Activated naive CD8-positive, alpha-beta T cell treated with anti-CD3 and anti-CD28 coated beads for 36 hours (primary cell): Measurements from ENCODE around the gene ABCC1. TPM values are rescaled to one million over a fixed set of nuclear protein-coding genes. Genes with fewer than 3 reads are reported as not detected.

Experiments used
- DNase-seq: peaks from one replicate; pipeline ENCODE4 v3.0.0; 2021
- H3K27ac Mint-ChIP-seq: one replicate; pipeline ENCODE4 v1.8.0; 2022; ENCODE audit warnings: mild to moderate bottlenecking, moderate library complexity, mixed read lengths
- H3K27me3 Mint-ChIP-seq: one replicate; pipeline ENCODE4 v1.8.0; 2022; ENCODE audit warnings: mild to moderate bottlenecking, mixed read lengths
- H3K36me3 Mint-ChIP-seq: one replicate; pipeline ENCODE4 v1.8.0; 2021; ENCODE audit warnings: mild to moderate bottlenecking, mixed read lengths
- H3K4me1 Mint-ChIP-seq: one replicate; pipeline ENCODE4 v1.8.0; 2021; ENCODE audit warnings: mixed read lengths
- H3K4me3 Mint-ChIP-seq: one replicate; pipeline ENCODE4 v1.8.0; 2022; ENCODE audit warnings: mild to moderate bottlenecking, moderate library complexity, mixed read lengths
- H3K9me3 Mint-ChIP-seq: one replicate; pipeline ENCODE4 v1.8.0; 2022; ENCODE audit warnings: mixed read lengths
- total RNA-seq, 2 experiments: library from RNA; stranded (reverse); gene quantifications; one replicate each; pipeline ENCODE4 v1.2.3, GENCODE V29; 2021

Gene ABCC1
- total RNA-seq, 2 experiments from 2014 or later, result 57.0 to 61.9 TPM

- Mint-ChIP-seq H3K9me3 (no peaks in the 10 kb centered on the region), H3K27me3 (no peaks in the 10 kb centered on the region), H3K4me3 (no peak overlapping the region), H3K4me1 (peaks cover 10% of the 10 kb centered on the region), H3K36me3 (peaks cover 25% of the 10 kb centered on the region), H3K27ac (no peak overlapping the region)
- no peak for DNase-seq
Observed at GRCh38 chr16:16071631-16072244, 122.3 kb downstream of the ABCC1 start.

GRCh38 chr16:16073001-16073545 lies 123.7 kb downstream of the ABCC1 start:
- H3K4me3 Mint-ChIP-seq, result no peak overlapping the region
- peaks cover 27% of the 10 kb centered on the region for H3K36me3 Mint-ChIP-seq

GRCh38 chr16:16073891-16074881 lies 124.8 kb downstream of the ABCC1 start:
- Mint-ChIP-seq H3K36me3 (peaks cover 24% of the 10 kb centered on the region), H3K4me3 (no peak overlapping the region), H3K27ac (no peak overlapping the region), H3K9me3 (no peaks in the 10 kb centered on the region), H3K27me3 (no peaks in the 10 kb centered on the region), H3K4me1 (peaks cover 10% of the 10 kb centered on the region)
- no peak for DNase-seq

More at GRCh38 chr16:16073001-16073545, 123.7 kb downstream of the ABCC1 start:
- no peak for DNase-seq
- H3K4me1 Mint-ChIP-seq, result peaks cover 10% of the 10 kb centered on the region
- no peak overlapping the region for H3K27ac Mint-ChIP-seq
- H3K9me3 Mint-ChIP-seq, result no peaks in the 10 kb centered on the region
- H3K27me3 Mint-ChIP-seq, result no peaks in the 10 kb centered on the region

- no peak for DNase-seq
- peaks cover 23% of the 10 kb centered on the region for H3K36me3 Mint-ChIP-seq
- no peaks in the 10 kb centered on the region for H3K9me3 Mint-ChIP-seq
- peaks cover 10% of the 10 kb centered on the region for H3K4me1 Mint-ChIP-seq
- no peaks in the 10 kb centered on the region for H3K27me3 Mint-ChIP-seq
- no peak overlapping the region for H3K4me3 Mint-ChIP-seq
- no peak overlapping the region for H3K27ac Mint-ChIP-seq
Observed at GRCh38 chr16:16075488-16076422, 126.3 kb downstream of the ABCC1 start.

- Mint-ChIP-seq H3K36me3 (peaks cover 27% of the 10 kb centered on the region), H3K27ac (no peak overlapping the region), H3K4me1 (peaks cover 10% of the 10 kb centered on the region), H3K27me3 (no peaks in the 10 kb centered on the region), H3K4me3 (no peak overlapping the region), H3K9me3 (no peaks in the 10 kb centered on the region)
- DNase-seq, result no peak
Observed at GRCh38 chr16:16076423-16076813, 127.0 kb downstream of the ABCC1 start.

- no peaks in the 10 kb centered on the region for H3K27me3 Mint-ChIP-seq
- no peak overlapping the region for H3K27ac Mint-ChIP-seq
Observed at GRCh38 chr16:16080465-16081065, 131.1 kb downstream of the ABCC1 start.

GRCh38 chr16:16081141-16081540 lies 131.7 kb downstream of the ABCC1 start:
- H3K27ac Mint-ChIP-seq, result no peak overlapping the region
- H3K9me3 Mint-ChIP-seq, result peaks cover 4% of the 10 kb centered on the region

More at GRCh38 chr16:16080465-16081065, 131.1 kb downstream of the ABCC1 start:
- peaks cover 45% of the 10 kb centered on the region for H3K36me3 Mint-ChIP-seq
- DNase-seq, result no peak
- peaks cover 4% of the 10 kb centered on the region for H3K9me3 Mint-ChIP-seq
- no peaks in the 10 kb centered on the region for H3K4me1 Mint-ChIP-seq
- no peak overlapping the region for H3K4me3 Mint-ChIP-seq

GRCh38 chr16:16082255-16082654 lies 132.8 kb downstream of the ABCC1 start:
- Mint-ChIP-seq H3K27ac (no peak overlapping the region), H3K4me1 (no peaks in the 10 kb centered on the region)

More at GRCh38 chr16:16081141-16081540, 131.7 kb downstream of the ABCC1 start:
- DNase-seq, result no peak
- no peak overlapping the region for H3K4me3 Mint-ChIP-seq
- H3K36me3 Mint-ChIP-seq, result peaks cover 45% of the 10 kb centered on the region
- H3K4me1 Mint-ChIP-seq, result no peaks in the 10 kb centered on the region
- H3K27me3 Mint-ChIP-seq, result no peaks in the 10 kb centered on the region

GRCh38 chr16:16083421-16084156 lies 134.2 kb downstream of the ABCC1 start:
- H3K27ac Mint-ChIP-seq, result peak overlapping the region; percentile 60
- no peaks in the 10 kb centered on the region for H3K27me3 Mint-ChIP-seq
- peaks cover 4% of the 10 kb centered on the region for H3K9me3 Mint-ChIP-seq
- peak; percentile 15 for DNase-seq
- H3K4me3 Mint-ChIP-seq, result no peak overlapping the region
- H3K36me3 Mint-ChIP-seq, result peaks cover 45% of the 10 kb centered on the region
- H3K4me1 Mint-ChIP-seq, result no peaks in the 10 kb centered on the region

More at GRCh38 chr16:16082255-16082654, 132.8 kb downstream of the ABCC1 start:
- no peak for DNase-seq
- Mint-ChIP-seq H3K4me3 (no peak overlapping the region), H3K36me3 (peaks cover 48% of the 10 kb centered on the region), H3K27me3 (no peaks in the 10 kb centered on the region), H3K9me3 (peaks cover 4% of the 10 kb centered on the region)

- H3K27me3 Mint-ChIP-seq, result no peaks in the 10 kb centered on the region
- no peak overlapping the region for H3K4me3 Mint-ChIP-seq
- H3K27ac Mint-ChIP-seq, result no peak overlapping the region
- H3K9me3 Mint-ChIP-seq, result peaks cover 4% of the 10 kb centered on the region
- H3K4me1 Mint-ChIP-seq, result no peaks in the 10 kb centered on the region
- no peak for DNase-seq
- peaks cover 45% of the 10 kb centered on the region for H3K36me3 Mint-ChIP-seq
Observed at GRCh38 chr16:16084874-16085273, 135.5 kb downstream of the ABCC1 start.

GRCh38 chr16:16086653-16087446 lies 137.4 kb downstream of the ABCC1 start:
- no peaks in the 10 kb centered on the region for H3K4me1 Mint-ChIP-seq
- H3K9me3 Mint-ChIP-seq, result peaks cover 4% of the 10 kb centered on the region
- peaks cover 46% of the 10 kb centered on the region for H3K36me3 Mint-ChIP-seq
- DNase-seq, result no peak
- no peak overlapping the region for H3K27ac Mint-ChIP-seq
- H3K27me3 Mint-ChIP-seq, result no peaks in the 10 kb centered on the region
- no peak overlapping the region for H3K4me3 Mint-ChIP-seq

GRCh38 chr16:16090238-16090637 lies 140.8 kb downstream of the ABCC1 start:
- Mint-ChIP-seq H3K27me3 (no peaks in the 10 kb centered on the region), H3K27ac (no peak overlapping the region), H3K4me1 (no peaks in the 10 kb centered on the region), H3K4me3 (no peak overlapping the region), H3K36me3 (peaks cover 23% of the 10 kb centered on the region), H3K9me3 (no peaks in the 10 kb centered on the region)
- DNase-seq, result no peak
